Nucleus accumbens (tissue), 56 donors: ENCODE data around the gene LOXL3.

ENCODE experiments used
- DNase-seq, 56 donors: peaks; one replicate each; lab custom pipeline; 2025; lab: John Stamatoyannopoulos, UW

LOXL3 gene

GRCh38 chr2:74553892-74554819, at the start of gene LOXL3, which contains the start of gene DOK1:
LOXL3 (minus strand) TSS chr2:74553942; CDS start chr2:74552634, 1,308 bp downstream.
DOK1 (plus strand) TSS chr2:74554720; CDS start chr2:74554755, 35 bp downstream.
- peak in 51 of 56 donors; percentile 16 to 83 (median 55) for DNase-seq

GRCh38 chr2:74602586-74603281, 49.0 kb upstream of the LOXL3 start:
- DNase-seq = no peak

GRCh38 chr2:74599676-74600075, 45.9 kb upstream of the LOXL3 start:
- DNase-seq = no peak

- DNase-seq = no peak
These were observed 43.7 kb upstream of the LOXL3 start for GRCh38 chr2:74597410-74597809.

GRCh38 chr2:74596584-74596983, 42.8 kb upstream of the LOXL3 start:
- DNase-seq = no peak

GRCh38 chr2:74593826-74594772, 40.4 kb upstream of the LOXL3 start:
- no peak for DNase-seq

GRCh38 chr2:74588664-74589063, 34.9 kb upstream of the LOXL3 start:
- no peak for DNase-seq

- DNase-seq = peak in 39 of 56 donors; percentile 0 to 72 (median 24)
These were observed 34.0 kb upstream of the LOXL3 start for GRCh38 chr2:74587664-74588277.

- peak in 4 of 56 donors; percentile 2 to 29 (median 16) for DNase-seq
These were observed 31.9 kb upstream of the LOXL3 start for GRCh38 chr2:74585406-74586185.

GRCh38 chr2:74584088-74584645, 30.4 kb upstream of the LOXL3 start:
- DNase-seq = no peak

- DNase-seq = no peak
These were observed 29.8 kb upstream of the LOXL3 start for GRCh38 chr2:74583504-74583903.

- no peak for DNase-seq
These were observed 28.4 kb upstream of the LOXL3 start for GRCh38 chr2:74582184-74582583.

GRCh38 chr2:74581463-74581862, 27.7 kb upstream of the LOXL3 start:
- DNase-seq = no peak

GRCh38 chr2:74578408-74578807, 24.7 kb upstream of the LOXL3 start:
- DNase-seq = no peak

- DNase-seq = peak in 1 of 56 donors; percentile 3
These were observed 23.7 kb upstream of the LOXL3 start for GRCh38 chr2:74577448-74577847.

GRCh38 chr2:74576863-74577229, 23.1 kb upstream of the LOXL3 start:
- DNase-seq = peak in 6 of 56 donors; percentile 11 to 21 (median 14)

- no peak for DNase-seq
These were observed 22.6 kb upstream of the LOXL3 start for GRCh38 chr2:74576211-74576862.

- no peak for DNase-seq
These were observed 21.6 kb upstream of the LOXL3 start for GRCh38 chr2:74575320-74575719.
